NCI-H1436 (cell line): ENCODE data around the gene DGKI.
A peak's percentile ranks its signal among the peaks of the same experiment; 100 is the strongest.
"Not testable (repeated sequence)": the region's sequence is repeated elsewhere in the genome, so short reads cannot be mapped to it uniquely, and the experiment has no call there.

Experiments
- DNase-seq: peaks from one replicate; lab custom pipeline; 2025; lab: John Stamatoyannopoulos, UW

The DGKI gene

DNA sequence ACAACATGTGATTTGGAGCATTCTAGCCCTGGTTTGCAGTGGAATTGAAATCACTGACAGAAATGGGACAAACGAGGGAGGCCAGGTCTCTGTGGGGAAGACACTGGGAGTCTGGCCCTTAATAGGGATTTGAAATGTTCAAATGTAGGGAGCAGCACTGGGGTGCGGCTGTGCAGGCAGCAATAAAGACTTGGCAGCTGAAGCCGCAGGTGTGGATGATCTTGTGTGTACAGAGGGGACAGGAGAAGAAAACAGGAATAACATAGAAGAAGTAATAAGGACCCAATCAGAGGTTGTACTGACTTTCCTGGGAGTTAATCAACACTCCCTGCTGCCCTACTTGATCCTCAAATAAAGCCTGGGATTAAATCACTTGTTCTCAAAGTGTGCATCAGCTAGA lies 375.6 kb downstream of the DGKI start:
- no peak for DNase-seq

DNA sequence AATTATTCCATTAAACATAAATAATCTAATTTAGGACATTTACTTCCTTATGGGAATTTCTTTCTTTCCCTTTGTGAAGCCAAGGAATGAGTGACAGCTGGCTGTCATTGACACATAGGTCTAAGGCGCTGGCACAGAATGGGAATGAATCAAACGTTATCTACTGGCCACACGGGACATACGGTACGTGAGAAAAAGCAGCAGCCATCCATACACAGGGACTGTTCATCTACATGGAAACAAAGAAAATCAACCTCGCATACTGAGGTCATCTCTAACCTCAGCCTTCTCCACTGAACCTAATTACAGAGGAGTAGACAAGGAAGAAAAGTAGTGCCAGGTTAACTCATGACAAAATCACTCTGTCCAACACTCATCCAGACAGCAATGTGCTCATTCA lies 376.9 kb downstream of the DGKI start:
- DNase-seq: no peak

DNA sequence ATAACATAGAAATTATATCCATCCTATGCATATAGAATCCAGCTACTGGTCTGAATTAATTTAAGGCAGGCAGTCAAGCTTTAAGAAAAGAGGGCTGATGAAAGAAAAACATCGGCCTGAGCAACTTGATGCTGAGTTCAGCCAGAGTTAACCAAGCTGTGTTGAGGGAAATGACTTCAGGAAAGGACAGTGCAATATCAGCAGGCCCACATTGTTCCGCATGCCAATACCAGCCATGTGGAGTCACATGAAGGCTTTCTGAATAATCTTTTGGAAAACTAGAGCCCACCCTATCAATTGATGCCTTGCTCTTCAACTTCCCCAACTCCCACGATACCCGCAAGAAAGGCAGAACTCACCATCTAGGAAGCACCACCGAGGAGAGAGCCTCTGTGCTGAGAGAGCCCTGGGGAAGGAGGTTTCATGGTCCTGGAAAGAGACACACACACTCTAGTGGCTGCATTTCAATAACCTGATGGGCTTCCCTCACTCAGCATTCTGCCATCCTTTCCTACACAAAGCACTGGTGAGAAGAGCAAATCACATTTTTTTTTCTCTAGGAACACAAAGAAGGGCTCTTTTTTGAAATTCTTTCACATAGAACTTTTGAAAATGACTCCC lies 377.5 kb downstream of the DGKI start:
- no peak for DNase-seq

DNA sequence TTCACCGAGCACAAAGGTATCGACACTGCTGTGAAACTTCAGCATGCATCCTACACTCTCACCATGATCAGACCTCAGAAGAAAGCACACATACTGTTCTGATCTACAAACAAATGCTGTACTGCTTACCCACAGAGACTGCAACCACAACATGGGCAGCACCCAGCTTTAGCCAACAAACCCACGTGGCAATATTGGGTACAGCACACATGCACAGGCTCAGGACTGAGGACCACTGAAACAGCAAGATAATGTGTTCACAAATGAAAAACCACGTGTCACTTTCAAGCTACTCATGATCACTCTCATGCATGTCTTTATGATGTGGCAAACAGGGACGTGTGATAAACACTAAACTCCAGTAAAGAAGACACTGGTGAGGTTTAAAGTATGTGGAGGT lies 383.9 kb downstream of the DGKI start:
- no peak for DNase-seq

DNA sequence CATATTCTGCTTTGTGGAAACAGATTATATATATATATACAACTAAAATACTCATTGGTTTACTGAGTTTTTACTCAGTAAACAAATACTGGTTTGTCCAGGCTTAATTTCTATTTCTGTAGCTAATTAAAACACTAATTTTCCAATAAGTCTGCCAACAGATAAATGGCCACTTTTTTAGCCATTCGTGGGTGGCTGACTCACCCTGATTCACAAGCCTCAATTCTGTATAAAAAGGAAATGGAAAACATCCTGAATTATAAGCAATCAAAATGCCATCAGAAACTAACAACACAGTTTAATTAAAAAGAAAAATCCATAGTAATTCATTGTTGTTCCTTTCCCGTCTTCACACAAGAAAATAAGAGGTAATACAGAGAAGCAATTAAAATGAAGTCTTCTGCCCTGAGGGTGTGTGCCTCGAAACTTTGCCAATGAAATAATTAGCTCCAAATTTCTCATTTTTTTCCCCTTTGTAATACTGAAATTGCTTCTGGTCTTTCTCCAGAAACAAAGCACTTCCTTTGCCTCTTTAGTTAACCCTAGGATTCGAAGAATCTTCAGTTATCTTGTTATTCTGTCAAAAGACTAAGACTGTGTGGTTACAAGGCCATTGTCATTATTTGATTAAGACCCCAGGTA lies 384.6 kb downstream of the DGKI start:
- DNase-seq: no peak

DNA sequence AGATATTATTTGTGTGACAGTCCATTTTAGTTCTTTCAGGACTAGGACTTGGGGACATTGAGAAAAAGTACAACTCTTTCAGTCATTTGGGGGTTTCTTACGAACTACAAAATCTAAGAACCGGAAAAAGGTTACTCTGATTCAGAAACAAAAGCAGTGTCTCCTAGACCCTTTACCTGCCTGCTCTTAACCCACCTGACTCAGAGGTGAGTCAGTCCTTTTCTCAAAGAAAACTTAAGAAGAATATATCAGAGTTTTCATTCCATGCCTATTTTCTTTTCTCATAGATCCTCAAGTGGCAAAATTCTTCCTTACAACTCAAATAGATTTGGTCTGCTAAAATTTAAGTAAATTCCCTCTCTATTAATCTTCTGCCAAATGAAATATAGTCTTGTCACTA lies 388.4 kb downstream of the DGKI start:
- no peak for DNase-seq

DNA sequence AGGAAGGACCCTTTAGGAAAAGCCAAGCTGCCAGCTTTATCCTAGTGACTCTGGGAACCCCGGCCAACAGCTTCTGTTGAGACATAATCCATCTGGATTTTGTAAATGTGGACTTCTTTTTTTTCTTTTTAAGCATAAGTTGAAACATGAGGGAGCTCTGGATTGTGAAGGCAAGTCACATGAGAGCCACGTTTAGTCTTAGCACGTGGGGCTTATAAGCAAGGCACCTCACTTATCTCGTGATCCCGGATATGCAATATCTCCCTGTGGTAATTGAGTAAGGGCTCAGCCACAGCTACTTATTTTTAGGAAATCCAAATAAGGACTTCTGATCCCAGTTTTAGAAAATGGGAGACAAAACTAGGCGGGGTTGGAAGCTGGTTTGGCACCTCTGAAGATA lies 392.0 kb downstream of the DGKI start:
- no peak for DNase-seq

DNA sequence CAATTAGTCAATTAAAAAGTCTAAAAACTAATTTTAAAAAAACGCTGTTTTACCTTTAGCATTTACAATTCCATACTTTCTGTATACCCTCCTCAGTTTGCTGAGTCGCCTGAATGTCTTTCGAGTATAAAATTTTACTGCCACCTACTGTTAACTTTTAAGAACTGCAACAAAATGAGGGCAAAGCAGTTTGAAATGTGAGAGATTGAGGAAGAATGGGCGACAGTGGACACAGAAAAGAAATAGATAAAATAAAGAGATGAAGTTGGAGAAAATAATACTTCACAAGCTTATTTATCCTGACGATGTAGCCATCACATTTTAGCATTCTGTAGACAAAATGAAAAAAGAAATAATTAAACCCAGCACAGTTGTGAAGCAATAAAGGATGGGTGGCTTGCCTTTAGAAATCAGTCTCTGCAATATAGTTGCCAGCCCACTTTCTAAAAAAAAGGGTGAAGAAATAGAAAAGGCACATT lies 392.5 kb downstream of the DGKI start:
- DNase-seq: peak; percentile 31

DNA sequence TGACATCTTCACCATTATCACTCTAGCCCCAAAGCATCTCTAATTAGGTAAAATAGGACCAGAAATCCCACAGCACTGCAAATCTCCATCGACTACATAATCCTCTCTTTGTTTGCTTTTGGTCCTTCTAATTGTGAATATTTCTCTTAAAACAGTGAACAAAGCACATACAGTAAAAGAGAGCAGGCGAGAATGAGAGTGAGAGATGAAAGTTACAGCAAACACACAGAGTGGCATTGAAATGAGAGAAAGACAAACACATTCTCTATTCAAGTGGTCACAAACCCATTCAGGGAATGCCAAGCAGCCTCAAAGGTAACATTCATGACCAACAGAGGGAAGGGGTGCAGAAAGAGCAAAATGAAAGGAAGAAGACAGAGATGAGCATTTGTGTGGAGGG lies 393.4 kb downstream of the DGKI start:
- DNase-seq: no peak

DNA sequence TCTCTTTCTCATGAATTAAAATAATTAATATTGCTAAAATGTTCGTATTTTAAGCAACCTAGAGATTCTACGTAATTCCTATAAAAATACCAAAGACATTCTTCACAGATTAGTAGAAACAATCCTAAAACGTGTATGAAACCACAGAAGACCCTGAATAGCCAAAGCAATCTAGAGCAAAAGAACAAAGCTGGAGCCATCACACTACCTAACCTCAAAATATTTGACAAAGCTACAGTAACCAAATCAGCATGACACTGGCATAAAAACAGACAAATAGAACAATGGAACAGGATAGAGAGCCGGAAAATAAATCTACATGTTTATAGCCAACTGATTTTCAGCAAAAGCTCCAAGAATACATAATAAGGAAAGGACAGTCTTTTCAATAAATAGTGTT lies 397.8 kb downstream of the DGKI start:
- no peak for DNase-seq

DNA sequence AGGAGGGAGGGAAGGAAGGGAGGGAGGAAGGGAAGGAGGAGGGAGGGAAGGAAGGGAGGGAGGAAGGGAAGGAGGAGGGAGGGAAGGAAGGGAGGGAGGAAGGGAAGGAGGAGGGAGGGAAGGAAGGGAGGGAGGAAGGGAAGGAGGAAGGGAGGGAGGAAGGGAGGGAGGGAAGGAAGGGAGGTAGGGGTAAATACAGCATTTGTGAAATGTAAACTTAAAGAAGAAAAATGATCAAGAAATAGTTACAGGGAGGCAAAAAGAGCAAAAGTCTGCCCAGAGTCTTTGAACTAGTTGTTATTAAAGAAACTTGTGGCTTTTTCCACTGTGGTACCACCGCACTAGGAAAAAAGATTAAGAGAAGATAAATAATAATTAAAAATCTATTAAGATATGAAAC lies 398.2 kb downstream of the DGKI start:
- DNase-seq: not testable (repeated sequence)

DNA sequence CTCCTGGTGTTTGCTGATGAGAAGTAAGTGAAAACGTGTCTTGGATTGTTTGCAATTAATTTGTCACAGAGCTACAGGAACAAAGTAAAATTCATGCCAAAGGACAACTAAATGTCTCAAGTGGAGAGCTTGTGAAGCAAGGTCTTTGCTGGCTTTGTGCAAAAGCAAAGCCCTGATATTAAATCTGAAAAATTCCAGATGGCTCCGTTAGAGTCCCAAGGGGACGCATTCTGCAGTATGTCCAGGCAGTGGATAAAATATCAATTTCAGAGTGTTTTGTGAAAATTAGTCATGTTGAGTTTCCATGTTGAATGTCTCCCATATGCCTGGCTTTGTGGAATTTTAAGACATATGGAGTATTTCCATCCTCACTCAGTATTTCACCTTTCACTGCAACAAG lies 400.7 kb downstream of the DGKI start:
- no peak for DNase-seq

DNA sequence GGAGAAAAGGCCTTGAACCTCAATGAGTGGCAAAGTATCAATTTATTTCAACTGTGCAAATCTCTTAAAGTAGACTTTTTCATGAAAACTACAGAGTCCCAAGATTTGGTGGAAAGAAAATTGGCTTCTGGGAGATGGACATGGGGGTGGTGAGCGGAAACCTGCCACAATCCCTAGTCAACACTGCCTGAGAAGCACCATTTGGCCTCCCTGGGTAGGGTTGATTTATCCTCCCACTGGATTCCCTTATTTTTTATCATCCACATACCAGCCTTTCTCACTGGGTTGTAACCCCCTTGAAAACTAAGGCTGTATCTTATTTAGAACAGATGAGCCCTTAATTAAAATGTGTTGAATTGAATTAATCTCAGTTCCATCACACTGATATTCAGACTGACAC lies 401.5 kb downstream of the DGKI start:
- no peak for DNase-seq

DNA sequence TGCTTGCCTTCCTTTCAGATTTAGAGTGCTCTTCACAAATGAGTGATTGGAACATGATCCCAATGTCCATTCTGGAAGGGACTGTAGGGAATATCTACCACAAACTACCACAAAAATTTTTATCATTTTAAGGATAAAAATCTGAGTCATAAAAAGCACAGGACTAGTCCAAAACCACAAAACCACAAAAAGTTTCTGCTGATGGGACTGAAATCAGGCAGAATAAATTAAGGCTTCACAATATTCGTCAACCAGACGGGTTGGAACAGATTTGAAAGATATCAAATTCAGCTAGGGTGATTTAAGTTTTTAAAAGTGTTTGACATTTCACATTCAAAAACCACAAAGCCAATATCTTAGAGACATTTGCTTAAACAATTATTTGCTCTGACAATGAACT lies 403.2 kb downstream of the DGKI start:
- DNase-seq: no peak

DNA sequence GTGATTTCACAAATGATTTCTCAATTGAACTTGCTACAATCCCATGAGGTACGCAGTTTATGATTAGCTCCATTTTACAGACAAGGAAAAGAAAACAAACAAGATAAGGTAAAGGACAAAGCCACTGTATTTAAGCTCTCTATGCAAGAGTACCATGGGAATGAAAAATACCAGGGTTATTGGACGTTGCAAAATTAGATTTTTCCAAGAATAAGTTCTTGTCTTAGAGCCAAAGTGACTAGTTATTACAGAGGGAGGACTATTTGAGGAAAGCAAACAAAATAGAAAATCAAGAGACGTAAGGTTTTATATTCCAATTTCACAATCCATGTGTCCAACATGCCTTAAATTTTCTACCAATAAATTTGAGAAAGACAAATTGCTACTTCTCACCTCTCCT lies 405.3 kb downstream of the DGKI start:
- DNase-seq: no peak

DNA sequence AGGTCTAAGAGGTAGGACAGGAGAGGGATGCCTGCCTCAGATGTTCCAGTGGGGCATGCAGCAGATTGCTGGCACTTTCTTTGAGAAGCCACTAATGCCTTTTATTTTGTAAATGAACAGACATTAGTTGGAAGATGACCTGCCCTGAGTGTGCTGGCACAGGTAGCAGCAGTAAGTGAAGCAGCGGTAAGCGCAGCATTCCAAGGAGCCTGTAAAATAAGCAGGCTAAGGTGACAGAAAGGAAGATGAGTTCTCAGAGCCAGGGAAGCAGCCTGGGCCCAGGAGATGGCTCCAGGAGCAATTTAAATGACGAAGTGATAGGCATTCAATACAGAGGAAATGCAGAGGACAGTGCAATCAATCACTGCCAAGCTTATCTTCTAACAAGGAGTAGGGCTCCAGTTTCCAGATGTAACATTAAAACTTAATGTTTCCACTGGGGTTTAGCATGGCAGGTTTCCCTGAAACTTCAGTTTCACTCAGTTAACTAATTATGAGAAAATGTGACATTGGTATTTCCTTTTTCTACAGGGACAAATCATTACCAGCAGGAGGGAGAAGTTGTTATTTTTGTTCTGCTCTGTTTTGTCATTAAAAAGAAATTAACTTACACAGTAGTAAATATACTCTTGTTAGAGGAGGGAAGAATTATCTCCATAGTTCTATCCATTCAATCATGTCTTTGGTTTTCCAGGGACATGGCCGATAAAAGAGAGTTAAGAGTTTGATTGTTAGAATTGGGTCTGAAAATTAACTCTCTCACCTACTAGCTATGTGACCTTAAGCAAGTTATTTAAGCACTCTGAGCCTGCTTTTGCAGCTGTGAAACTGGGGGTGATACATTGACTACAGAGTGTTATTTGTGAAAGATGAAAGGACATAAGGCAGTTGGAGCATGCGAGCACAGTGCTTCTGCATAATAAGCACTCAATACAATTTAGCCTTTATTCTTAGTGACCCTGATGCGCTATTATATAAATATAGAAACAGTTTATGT lies 406.6 kb downstream of the DGKI start:
- DNase-seq: no peak

DNA sequence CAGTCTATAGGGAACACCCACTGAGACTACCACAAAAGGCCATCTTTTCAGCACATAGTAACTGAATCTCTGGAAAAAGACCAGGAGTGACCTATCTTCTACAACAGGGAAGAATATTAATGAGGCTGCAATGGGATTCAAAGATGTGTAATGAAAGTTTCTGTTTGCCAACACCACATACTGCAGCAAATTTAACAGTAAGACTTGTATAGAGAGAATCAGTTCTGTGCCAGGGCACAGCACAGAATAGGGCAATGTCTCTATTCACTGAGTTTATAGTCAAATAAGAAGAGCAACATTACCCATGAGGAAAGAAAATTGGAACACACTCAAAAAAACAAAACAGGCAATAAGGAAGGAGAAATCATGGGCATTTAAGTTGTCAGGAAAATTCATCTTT lies 411.8 kb downstream of the DGKI start:
- DNase-seq: no peak

DNA sequence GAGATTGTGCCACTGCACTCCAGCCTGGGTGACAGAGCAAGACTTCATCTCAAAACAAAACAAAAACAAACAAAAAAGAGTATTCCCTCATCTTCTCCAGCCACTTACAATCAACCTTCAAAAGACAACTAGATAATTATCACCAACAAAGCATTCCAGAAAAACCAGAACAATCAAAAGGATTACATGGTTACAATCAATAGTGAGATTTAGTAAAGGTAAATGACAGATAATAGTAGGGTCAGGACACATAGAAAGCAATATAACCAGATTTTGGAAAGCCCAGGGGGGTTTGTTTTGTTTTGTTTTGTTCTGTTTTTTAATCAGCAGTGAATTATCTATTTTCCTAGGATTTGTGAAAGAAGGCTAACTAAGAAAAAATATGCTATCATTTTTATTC lies 412.2 kb downstream of the DGKI start:
- DNase-seq: no peak

DNA sequence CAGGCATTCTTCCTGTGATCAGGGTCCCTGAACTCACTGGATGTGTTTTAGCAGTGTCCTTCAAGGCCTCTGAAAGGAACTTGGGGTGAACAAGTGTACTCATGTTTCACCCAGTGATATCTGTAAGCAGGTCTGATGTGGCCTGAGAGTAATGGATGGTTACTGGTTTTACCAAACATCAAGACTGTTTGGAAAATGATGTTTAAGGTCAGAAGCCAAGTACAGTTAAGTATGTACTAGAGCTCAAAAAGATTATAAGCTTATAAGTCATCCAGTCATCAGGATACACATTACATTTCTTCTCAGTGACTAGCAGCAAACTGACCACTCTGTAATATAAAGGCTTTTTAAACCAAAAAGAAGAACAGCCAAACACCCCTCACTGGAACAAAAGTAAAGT lies 423.5 kb downstream of the DGKI start:
- no peak for DNase-seq

DNA sequence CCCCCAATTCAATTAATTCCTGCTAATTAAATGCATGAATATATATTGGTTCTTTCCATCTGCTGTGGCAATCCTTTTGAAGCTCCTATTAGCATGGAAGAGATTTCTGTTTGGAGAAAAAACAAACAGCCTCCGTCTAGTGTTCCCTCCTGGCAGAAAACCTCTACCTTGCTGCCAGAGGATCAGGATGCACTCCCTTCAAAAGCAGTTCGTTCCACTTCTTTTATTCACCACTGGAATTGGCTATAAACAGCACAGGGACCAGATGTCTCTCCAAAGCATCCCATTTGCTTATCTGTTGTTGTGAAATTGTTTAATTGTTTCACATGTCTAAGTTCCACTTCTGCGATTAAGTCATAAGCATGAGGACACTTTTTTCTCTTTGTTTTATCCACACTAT lies 425.4 kb downstream of the DGKI start:
- DNase-seq: no peak

DNA sequence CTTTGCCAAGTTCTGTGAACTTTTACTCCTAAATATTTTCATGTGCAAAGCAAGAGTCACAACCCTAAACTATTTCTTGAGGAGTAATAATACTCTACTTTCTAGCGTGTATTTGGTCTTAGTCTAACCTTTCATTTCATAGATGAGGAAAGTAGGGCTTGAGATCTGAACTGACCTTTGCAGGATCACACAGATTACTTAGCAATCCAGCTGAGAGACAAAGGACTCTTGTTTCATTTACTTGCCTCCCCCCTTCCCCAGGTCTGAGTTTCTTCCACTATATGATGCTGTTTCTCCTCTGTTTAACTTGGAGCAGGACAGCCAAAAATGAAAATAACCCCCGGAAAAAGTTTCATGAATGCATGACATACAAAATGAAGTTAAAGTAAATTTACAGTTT lies 427.9 kb downstream of the DGKI start:
- no peak for DNase-seq

DNA sequence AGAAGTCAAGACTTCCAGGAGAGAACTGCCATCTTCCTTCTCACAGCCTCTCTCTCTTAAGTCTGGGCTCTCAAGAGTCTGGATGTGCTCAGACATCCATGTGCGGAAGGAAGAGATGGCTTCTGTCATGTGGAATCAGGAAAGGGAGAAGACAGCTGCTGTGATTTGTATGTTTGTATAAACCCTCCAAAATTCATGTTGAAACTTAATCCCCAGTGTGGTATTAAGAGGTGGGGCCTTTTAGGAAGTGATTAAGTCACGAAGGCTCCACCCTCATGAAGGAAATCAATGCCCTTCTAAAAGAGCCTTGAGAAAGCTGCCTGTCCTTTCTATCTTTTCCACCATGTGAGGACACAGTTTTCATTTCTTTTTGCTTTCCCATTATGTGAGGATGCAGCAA lies 429.3 kb downstream of the DGKI start:
- DNase-seq: no peak

DNA sequence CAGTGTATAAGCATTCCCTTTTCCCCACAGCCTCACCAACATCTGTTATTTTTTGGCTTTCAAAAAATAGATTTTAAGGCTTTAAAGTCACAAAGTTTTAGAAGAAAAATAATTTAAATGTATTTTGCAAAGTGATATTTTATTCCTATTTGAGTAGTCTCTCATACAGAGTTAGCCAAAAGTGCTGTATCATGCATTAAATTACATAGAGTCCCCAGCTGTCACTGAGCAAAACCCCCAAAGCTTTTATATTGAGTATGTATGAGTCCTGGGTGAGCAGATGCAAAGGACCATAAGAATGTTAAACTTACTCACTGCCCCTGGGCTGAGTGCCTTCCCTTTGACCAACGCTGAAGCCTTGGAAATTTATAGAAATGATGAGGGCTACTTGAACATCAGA lies 432.9 kb downstream of the DGKI start:
- DNase-seq: no peak
